ENCODE results near the gene HBEGF.

The HBEGF gene, protein sequence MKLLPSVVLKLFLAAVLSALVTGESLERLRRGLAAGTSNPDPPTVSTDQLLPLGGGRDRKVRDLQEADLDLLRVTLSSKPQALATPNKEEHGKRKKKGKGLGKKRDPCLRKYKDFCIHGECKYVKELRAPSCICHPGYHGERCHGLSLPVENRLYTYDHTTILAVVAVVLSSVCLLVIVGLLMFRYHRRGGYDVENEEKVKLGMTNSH

DNA sequence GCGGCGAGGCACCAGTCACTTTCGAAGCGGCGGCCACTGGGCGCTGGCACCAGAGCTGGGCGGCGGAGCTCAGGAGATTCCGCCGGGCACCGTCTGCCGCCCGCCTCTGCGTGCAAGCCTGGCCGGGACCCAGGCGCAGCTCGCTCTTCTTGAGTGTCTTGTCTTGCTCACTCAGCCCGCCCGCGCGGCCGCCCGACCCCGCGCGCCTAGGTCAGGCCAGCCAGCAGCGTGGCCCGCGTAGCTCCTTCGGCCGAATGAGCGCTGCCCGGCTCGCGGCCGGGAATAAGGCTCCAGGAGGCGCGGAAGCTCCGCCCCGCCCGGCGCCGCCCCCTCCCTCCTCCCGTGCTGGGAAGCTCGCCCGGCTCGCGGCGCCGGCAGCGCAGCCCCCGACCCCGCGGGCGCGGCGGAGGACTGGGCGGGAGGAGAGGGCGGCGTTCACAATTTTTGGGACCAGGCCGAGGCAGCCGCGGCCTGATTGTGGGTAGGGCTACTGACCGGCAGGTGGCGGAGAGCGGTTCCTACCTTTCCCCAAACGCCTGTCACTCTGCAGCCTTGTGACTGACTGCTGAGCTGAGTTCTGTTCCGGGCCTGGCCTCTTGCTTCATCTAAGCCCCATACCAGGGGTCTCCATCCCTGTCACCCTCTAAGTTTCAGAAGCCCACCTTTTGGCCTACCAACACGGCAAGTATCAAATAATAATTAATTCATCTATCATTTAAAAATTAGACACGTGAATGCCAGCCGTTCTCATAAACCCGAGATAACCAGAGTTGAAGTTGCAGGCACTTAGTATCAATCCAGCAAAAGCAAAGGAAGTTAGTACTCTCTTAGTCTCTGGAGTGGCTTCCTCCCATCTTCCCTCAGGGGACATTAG, at the start of gene HBEGF:
HBEGF (minus strand) TSS at position 256 of the 874 bp plus-strand sequence. CDS start 275 bp downstream, outside the sequence.
- peak; percentile 69 for DNase-seq

DNA sequence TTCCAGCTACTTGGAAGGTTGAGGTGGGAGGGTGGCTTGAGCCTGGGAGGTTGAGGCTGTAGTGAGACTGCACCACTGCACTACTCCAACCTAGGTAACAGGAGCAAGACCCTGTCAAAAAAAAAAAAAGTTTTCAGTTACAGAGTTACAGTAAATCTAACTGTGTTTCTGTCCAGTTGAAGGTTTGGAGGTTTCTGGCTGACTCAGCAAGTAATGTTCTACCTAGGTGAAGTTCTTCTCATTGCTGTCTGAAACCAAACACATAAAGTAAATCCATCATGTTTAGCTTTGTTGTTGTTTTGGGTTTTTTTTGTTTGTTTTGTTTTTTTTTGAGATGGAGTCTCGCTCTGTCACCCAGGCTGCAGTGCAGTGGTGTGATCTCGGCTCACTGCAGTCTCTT, 47.3 kb upstream of the HBEGF start:
- DNase-seq, result no peak

DNA sequence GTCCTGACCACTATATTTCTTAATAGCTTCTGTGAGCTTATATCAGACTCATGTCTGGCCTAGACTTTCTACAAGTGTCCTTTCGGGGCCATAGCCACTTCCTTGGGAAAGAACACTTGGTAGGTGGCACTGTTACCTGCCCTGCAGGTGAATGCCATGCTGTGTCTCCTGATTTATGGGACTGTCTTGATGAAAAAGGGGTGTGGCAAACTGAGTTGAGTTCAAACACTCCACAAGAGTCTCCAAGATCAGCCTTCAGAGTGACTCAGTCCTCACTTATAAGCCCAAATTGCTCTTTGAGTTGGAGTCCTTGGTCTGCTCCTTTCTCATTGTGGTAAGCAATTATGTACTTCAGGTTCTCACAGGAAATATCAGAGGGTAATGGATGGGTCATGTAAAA, 45.3 kb upstream of the HBEGF start:
- DNase-seq, result no peak

DNA sequence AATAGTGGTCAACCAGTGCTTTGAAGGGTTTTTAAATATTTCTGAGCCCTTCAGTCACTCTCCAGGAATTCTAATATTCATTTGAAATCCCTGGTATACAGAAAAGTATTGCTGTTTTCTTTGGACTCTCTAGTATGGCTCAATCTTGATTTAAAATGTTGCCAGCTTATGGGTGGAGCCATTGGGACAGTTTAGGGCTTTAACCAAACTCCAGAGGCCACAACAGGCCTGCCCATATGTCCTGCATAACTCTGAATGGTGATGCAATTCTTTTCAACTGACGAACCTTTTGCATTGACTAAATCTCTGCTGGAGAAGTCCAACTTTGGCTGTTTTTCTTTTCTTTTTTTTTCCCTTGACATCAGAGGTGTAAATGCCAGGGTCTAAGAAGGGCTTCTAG, 44.9 kb upstream of the HBEGF start:
- DNase-seq, result no peak

DNA sequence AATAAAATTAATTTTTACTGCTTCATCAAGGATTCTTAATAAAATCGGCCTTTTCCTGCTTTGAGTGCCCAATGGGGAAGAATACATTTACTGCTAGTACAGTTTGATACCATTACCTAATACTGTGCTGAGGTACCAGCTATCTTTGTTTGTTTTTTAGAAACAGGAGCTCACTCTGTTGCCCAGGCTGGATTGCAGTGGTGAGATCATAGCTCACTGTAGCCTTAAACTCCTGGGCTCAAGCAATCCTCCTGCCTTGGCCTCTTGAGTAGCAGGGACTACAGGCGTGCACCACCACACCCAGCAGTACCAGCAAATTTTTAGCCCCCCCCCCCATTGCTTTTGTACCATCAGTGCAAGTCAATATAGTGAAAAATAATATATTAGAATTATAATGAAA, 41.6 kb upstream of the HBEGF start:
- no peak for DNase-seq

DNA sequence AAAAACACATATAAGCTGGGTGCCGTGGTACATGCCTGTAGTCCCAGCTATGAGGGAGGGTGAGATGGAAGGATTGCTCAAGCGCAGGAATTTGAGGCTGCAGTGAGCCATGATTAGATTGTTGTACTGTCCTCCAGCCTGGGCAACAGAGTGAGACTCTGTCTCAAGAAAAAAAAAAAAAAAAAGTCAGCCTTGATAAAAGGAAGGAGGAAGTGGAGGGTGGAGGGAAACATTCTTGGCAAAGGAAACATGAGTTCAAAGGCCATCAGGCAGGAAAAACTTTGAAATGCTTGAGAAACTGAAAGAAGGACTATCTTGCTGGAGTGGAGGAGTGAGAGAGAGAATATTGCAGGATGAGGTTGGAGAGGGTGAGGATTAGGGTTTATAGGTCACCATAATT, 36.9 kb upstream of the HBEGF start:
- no peak for DNase-seq

DNA sequence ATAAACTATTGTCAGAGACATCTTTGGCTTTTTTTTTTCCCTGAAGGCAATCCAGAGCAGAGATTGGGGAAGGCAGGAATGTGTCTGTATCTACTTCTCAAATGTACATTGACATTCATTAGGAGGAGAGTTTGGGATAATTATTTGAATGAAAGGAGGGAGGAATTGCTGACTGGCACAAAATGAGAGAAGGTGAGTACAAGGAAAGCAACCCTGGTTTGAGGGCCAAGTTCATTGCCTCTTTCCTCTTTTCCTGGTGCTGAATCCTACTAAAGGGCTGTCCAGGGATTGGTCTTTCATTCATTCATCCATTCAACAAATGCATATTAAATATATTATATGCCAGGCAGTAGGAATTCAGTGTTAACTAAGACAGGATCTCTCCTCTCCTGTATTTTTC, 36.5 kb upstream of the HBEGF start:
- DNase-seq, result no peak

DNA sequence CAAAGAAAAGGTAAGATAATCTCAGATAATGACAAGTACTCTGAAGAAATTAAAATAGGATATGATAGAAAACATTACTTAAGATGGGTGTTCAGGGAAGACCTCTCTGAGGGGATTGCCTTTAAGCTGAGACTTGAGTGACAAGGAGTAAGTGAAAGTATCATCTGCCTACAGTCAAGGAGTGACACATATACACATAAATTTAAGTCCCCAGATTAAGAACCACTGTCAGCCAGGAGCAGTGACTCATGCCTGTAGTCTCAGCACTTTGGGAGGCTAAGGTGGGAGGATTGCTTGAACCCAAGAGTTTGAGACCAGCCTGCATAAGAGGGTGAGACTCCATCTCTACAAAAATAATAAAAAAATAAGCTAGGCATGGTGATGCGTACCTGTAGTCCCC, 35.6 kb upstream of the HBEGF start:
- DNase-seq, result no peak

DNA sequence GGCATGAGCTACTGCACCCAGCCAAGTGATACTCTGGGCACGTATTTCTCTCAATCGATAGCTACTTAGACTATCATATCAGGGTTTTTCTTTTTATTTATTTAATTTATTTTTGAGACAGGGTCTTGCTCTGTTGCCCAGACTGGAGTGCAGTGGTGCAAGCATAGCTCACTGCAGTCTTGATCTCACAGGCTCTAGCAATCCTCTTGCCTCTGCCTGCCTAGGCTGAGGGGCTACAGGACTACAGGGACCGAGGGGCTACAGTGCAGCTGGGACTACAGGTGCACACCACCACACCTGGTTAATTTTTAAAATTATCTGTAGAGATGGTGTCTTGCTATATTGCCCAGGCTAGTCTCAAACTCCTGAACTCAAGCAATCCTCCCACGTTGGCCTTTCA, 34.9 kb upstream of the HBEGF start:
- DNase-seq, result no peak

DNA sequence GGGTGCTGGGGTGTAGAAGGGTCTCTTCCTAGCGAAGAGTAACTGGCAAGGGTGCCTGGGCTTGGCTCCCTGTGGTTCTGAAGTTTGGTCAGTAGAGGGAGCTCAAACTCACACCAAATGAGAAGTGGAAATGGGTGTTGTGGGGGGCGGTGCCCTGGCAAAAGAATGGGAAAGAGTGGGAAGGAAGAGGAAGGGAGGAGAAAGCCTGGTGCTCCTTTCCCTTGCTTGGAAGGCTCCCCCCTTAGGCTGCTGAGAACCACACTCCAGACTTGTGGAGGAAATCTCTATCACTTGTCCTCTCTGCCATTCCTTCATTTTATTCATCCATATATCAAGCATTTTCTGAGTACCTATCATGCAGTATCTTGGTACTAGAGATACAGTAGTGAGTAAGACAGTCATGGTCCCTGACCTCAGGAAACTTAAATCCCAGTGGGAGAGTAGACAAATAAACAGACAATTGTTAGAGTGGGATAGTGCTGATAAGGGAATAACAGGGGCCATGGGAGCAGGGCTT, 26.6 kb upstream of the HBEGF start:
- DNase-seq, result peak; percentile 65

DNA sequence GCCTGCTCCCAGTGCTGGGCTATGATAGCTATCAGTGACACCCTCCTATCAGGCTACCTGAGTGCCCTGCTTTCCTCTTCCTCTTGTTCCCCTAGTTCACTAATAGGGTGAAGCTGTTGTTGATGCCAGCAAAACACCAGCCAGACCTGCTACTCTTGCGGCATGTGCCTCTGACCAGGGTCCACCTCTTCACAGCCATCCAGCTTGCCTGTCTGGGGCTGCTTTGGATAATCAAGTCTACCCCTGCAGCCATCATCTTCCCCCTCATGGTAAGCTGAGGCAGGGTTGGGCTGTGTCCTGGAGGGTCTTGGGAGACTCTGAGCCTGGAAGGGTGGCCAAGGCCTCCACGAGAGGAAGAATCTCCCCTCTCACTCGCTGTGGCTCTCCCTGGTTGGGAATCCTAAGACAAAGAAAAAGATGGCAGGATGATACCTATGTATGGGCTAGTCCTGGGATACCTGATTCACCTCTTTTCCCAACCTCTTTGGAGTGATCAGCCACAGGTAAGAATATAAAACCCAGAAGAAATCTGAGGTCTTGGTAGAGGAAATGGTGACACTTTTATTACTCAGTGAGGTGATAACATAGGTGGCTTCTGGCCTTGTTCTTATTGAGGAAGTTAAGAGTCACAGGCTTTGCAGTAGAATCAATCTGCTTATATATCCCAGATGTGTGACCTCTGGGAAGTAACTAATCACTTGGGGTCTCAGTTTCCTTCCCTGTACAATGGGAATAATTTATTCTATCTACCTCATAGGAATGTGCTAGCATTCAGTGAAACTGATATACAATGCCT, 25.2 kb upstream of the HBEGF start:
- DNase-seq, result no peak

DNA sequence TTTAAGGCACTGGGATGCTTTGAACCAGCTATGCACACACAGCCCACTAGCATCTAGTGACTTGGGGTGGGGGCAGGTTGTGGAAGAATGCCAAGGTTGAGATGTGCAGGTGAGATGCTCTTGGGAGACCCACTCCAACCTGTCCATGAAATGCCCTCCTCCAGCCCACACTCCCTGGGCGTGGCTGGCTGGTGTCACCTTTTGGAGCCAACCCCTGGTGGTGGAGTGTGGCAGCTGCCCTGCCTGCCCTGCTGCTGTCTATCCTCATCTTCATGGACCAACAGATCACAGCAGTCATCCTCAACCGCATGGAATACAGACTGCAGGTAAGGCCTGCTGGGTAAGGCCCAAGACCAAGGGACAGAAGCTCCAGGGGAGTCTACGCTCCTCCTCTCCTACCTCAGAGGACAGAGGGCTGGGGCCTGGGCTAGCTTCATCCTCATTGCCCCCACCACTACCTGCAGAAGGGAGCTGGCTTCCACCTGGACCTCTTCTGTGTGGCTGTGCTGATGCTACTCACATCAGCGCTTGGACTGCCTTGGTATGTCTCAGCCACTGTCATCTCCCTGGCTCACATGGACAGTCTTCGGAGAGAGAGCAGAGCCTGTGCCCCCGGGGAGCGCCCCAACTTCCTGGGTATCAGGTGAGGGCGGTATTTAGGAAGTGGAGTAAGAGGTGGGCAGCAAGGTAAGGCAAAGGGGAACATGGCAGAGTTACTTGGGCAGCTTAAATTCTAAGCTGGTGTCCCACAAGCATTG, 21.0 kb upstream of the HBEGF start:
- no peak for DNase-seq

DNA sequence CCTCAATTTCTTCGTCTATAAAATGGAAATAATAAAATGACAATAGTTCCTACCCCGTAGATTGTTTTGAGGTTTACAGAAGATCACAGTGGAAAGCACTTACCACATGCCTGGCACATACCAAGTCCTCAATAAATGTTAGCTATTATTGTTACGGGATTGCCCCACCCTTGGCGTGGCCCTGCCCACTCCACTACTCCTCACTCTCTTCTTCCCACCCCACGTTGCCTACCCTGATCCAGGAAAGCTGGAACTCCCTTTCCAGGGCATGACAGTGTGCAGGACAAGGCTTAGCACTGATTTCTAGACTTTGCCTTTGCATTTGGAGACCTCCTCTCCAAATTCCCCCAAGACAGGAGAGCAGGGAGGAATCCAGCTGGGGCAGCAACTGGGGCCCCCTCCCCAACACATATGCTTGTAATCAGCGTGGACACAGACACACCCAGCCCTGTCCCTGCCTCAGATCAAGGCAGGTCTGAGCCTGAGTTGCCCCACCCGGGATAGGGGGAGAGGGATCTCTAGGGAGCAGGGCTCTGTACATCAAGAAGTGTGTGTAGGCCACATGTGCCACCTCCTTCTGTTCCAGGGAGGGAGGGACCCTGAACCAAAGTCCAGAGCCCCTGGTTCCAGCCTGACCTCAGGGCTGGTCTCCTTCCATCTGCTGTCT, 20.3 kb upstream of the HBEGF start:
- DNase-seq, result no peak

DNA sequence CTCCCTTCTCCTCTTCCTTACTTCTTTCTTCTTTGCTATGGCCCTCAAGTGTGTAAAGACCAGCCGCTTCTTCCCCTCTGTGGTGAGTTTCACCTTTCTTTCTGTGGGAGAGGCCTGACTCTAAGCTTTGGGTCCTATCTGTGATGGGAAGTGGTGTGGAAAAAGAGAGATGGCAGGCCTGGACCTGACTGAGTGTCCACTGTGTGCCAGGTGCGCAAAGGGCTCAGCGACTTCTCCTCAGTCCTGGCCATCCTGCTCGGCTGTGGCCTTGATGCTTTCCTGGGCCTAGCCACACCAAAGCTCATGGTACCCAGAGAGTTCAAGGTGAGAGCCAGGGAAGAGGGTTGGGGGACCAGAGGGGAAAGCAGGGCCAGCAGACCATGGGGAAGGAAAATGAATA, 19.5 kb upstream of the HBEGF start:
- no peak for DNase-seq

DNA sequence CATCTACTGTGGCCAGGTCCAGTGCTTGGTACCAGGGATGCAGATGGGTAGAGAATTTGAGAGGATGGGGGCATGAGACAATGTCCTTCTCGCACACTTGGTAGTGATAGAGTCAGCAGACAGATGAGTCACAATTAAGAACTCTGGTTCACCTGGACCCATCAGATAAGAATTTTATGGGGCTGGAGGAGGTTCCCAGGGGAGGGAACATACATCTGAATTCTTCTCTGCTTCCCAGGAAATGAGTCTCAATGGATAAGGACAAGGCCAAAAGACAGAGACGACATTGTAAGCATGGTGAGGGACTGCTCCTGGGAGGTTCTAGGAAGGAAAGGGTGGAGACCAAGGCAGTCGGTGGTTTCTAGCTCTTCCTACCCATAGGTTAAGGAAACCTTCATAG, 18.9 kb upstream of the HBEGF start:
- DNase-seq, result no peak

DNA sequence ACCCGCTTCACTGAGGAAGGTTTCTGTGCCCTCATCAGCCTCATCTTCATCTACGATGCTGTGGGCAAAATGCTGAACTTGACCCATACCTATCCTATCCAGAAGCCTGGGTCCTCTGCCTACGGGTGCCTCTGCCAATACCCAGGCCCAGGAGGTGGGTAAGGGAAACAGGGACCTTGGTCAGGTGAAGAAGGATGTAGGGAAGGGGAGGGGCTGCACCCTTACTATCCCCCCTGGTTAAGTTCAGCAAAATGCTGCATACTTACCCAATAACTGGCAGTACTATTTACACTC, 18.0 kb upstream of the HBEGF start:
- no peak for DNase-seq

DNA sequence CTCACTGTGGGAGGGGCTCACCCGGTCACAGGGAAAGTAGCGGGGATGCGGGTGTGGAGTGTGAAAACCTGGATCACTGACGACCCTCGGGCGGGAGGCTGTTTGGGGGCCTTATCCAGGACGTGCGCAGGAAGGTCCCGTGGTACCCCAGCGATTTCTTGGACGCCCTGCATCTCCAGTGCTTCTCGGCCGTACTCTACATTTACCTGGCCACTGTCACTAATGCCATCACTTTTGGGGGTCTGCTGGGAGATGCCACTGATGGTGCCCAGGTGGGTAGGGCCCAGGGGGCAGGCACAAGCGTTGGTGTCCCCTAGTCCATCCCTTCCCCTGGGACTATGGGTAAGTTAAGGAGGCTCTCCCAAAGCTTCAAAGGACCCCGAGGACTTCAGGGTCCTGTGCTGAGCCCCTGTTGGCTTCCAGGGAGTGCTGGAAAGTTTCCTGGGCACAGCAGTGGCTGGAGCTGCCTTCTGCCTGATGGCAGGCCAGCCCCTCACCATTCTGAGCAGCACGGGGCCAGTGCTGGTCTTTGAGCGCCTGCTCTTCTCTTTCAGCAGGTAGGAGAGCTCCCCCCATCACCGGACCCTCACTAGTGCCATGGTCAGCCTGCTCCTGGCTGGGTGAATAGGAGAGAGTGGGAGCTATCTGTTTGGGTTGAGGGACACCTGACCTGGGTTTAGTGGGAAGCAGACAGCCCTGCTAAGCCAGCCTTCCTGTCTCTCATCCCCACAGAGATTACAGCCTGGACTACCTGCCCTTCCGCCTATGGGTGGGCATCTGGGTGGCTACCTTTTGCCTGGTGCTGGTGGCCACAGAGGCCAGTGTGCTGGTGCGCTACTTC, 17.4 kb upstream of the HBEGF start:
- no peak for DNase-seq

DNA sequence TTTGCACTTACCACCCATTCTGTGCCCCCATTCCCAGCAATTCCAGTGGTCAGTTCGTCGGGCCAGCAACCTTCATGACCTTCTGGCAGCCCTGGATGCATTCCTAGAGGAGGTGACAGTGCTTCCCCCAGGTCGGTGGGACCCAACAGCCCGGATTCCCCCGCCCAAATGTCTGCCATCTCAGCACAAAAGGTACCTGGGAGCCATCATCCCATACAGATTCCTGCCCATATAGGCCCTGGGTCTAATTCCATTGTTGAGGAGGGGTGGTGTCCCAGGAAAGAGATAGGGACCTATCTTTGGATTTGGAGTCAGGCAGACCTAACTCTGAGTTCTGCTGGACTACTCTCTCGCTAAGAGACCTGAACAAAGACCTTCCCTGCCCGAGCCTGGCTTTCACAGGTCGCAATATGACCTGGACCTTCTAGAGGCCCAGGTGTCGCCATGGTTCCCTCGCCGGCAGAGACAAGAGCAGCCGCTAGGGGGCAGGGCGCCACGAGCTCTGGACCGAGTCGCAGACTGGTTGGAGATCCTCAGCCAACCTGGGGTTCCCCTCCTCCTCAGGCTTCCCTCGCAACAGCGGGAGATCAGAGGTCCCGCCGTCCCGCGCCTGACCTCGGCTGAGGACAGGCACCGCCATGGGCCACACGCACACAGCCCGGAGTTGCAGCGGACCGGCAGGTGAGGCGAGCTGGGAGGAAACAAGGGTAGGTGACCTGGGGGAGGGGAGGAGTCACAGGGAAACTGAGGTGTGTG, 16.6 kb upstream of the HBEGF start:
- DNase-seq, result peak; percentile 37

DNA sequence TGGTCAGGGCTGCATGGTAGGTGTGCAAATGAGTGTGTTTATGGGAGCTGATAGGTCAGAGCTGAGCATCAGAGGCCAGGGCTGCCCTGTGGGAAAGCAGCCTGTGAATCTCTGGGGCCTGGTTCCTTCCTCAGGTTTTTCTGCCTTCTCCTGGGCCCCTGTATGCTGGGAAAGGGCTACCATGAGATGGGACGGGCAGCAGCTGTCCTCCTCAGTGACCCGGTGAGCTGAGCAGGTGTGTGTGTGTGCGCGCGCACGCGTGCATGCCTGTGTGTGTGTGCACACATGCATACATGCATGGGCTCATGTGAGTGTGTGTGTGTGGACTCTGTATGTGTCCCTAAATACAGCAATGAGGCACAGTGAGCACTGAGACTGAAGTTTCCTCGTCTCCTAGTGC, 15.9 kb upstream of the HBEGF start:
- DNase-seq, result no peak

DNA sequence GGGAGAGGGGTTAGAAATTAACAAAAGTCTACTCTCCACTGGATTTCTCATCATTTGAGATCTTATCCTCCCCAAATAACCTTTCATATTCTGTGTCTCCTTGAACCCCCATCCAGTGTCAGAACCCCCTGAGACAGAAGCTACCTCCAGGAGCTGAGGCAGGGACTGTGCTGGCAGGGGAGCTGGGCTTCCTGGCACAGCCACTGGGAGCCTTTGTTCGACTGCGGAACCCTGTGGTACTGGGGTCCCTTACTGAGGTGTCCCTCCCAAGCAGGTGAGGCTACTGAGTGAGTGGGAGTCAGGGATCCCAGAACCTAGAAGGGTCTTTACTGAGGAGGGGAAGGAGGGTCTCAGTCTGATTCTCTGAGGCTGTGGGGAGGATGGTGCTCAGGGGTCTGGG, 15.5 kb upstream of the HBEGF start:
- DNase-seq, result no peak

All from kidney glomerular epithelial cell (primary cell).